HepG2 (cell line): ENCODE measurements around the gene AQP12A. TPM values are rescaled to one million over a fixed set of nuclear protein-coding genes. Genes with fewer than 3 reads are reported as not detected.

Experiments
- ATAC-seq: fragments of 200-7000 bp; cut with Tn5 transposase; 3 replicates; pipeline ENCODE4 v1.9.1; 2020; ENCODE audit warnings: mild to moderate bottlenecking, moderate library complexity
- BruUV-seq: library from RNA; stranded (reverse); fragments of 400-500 nt; replicated peaks from 2 replicates; lab custom pipeline; 2021; lab: Mats Ljungman, UMichigan
- CTCF ChIA-PET: fragments of 300-600 bp; formaldehyde crosslinking; extraction: SDS; loops from one replicate; lab custom pipeline; 2021; ENCODE audit warnings: low total read pairs, inconsistent platforms, low intra/inter-chr PET ratio; lab: Yijun Ruan, JAX
- POLR2A ChIA-PET: fragments of 350-600 bp; sonication (Branson Sonifier 250); formaldehyde crosslinking; loops from one replicate; lab custom pipeline; 2020; ENCODE audit warnings: antibody characterized with exemption, inconsistent platforms; lab: Yijun Ruan, JAX
- DNase-seq: peaks from one replicate; pipeline ENCODE4 v3.0.0-alpha.2; 2015; ENCODE audit warnings: low spot score
- FAIRE-seq: peaks from 3 replicates; lab custom pipeline; 2011; peaks lifted over from hg19 to GRCh38; lab: Jason Lieb, UNC
- H2AFZ ChIP-seq: one replicate; pipeline ENCODE4 v1.6.1; 2011; ENCODE audit warnings: low read length, inconsistent platforms
- H3K27ac ChIP-seq: fragments of 300-600 bp; 3 replicates; pipeline ENCODE4 v1.8.0; 2011; ENCODE audit warnings: mixed run types, mild to moderate bottlenecking, mixed read lengths, low read length, inconsistent platforms; ENCODE audit not compliant: insufficient read depth; ENCODE audit errors: extremely low read length
- H3K27me3 ChIP-seq, 2 experiments: fragments of 200-600 bp in 1 of 2; 2 replicates in 1 of 2; 3 replicates in 1 of 2; pipeline versions ENCODE4 v1.6.0 to v1.8.0; 2011; ENCODE audit warnings: low read length in 2 of 2, mild to moderate bottlenecking in 2 of 2, moderate library complexity in 2 of 2, inconsistent platforms in 1 of 2; ENCODE audit not compliant: insufficient read depth in 2 of 2, control insufficient read depth in 1 of 2
- H3K36me3 ChIP-seq, 2 experiments: fragments of 200-600 bp in 1 of 2; replicated peaks in 1 of 2; 2 replicates in 1 of 2; 3 replicates in 1 of 2; pipeline versions ENCODE4 v1.5.1 to v1.8.0; 2011; ENCODE audit warnings: low read length in 2 of 2, inconsistent platforms in 1 of 2; ENCODE audit not compliant: insufficient read depth in 2 of 2, control insufficient read depth in 1 of 2
- H3K4me1 ChIP-seq: 2 replicates; pipeline ENCODE4 v1.5.1; 2012; ENCODE audit warnings: low read length, inconsistent platforms; ENCODE audit not compliant: insufficient read depth
- H3K4me2 ChIP-seq: 2 replicates; pipeline ENCODE4 v1.6.0; 2011; ENCODE audit warnings: low read depth, low read length, inconsistent platforms
- H3K4me3 ChIP-seq, 3 experiments: fragments of 200-600 bp in 1 of 3; sonication (generic), shearing (Covaris generic) in 1 of 3; replicated peaks in 1 of 3; 2 replicates each; pipeline ENCODE4 v1.5.1; 2011 to 2016; ENCODE audit warnings: low read length in 3 of 3, inconsistent platforms in 2 of 3, low read depth in 2 of 3, mild to moderate bottlenecking in 2 of 3, control low read depth in 1 of 3, mixed read lengths in 1 of 3; ENCODE audit not compliant: insufficient read depth in 1 of 3
- H3K79me2 ChIP-seq: one replicate; pipeline ENCODE4 v1.6.1; 2011; ENCODE audit warnings: low read length, inconsistent platforms; ENCODE audit not compliant: insufficient read depth
- H3K9ac ChIP-seq: 2 replicates; pipeline ENCODE4 v1.6.0; 2011; ENCODE audit warnings: mild to moderate bottlenecking, low read depth, low read length, inconsistent platforms; ENCODE audit not compliant: insufficient read depth
- H3K9me3 ChIP-seq: 2 replicates; pipeline ENCODE4 v1.5.1; 2012; ENCODE audit warnings: mild to moderate bottlenecking, low read length
- H4K20me1 ChIP-seq: 2 replicates; pipeline ENCODE4 v1.6.0; 2011; ENCODE audit warnings: inconsistent platforms, mild to moderate bottlenecking, low read length, moderate library complexity; ENCODE audit not compliant: insufficient read depth
- EEA1 ChIP-seq: sonication (generic); formaldehyde crosslinking; IDR thresholded peaks from 2 replicates; pipeline ENCODE4 v1.5.1; 2020; ENCODE audit warnings: mild to moderate bottlenecking, missing genetic modification reagents, borderline replicate concordance
- MAZ ChIP-seq, 2 experiments: sonication (generic) in 1 of 2; formaldehyde crosslinking in 1 of 2; IDR thresholded peaks; 2 replicates each; pipeline versions ENCODE4 v1.5.0 to v1.6.1; 2012 to 2020; ENCODE audit warnings: low read depth in 2 of 2, mild to moderate bottlenecking in 2 of 2, borderline replicate concordance in 1 of 2, improper control_type of control experiment in 1 of 2, low read length in 1 of 2, missing genetic modification reagents in 1 of 2, moderate library complexity in 1 of 2
- NR3C1 ChIP-seq: sonication (generic); formaldehyde crosslinking; IDR thresholded peaks from 2 replicates; pipeline ENCODE4 v1.4.0; 2020; ENCODE audit warnings: missing genetic modification reagents
- ZNF207 ChIP-seq: fragments of 450-650 bp; IDR thresholded peaks from 2 replicates; pipeline ENCODE4 v1.6.1; 2016; ENCODE audit warnings: antibody characterized with exemption, borderline replicate concordance
- WGBS: methylation state at CpG from one replicate; pipeline ENCODE4 v1.1.6; 2017; ENCODE audit warnings: low lambda C conversion rate; 5-methylcytosine and 5-hydroxymethylcytosine counted together
- in situ Hi-C: cut with HindIII; loops from 2 replicates; pipeline ENCODE4 v1.10.0; 2017; ENCODE audit warnings: low pct_unique_long_range_greater_than_20kb; ENCODE audit not compliant: extremely low pct_ligation_motif_present
- intact Hi-C: fragments of 100-400 bp; cut with micrococcal nuclease; formaldehyde crosslinking; loops from one replicate; pipeline ENCODE4 v1.10.0; 2022; ENCODE audit not compliant: unreplicated experiment
- polyA plus RNA-seq, 8 experiments: library from polyadenylated mRNA; depleted of rRNA in 3 of 8; stranded (reverse) in 7 of 8; unstranded in 1 of 8; fragments of >200 nt; fragmentation: Illumina TruSeq in 4 of 8; extraction: Trizol in 4 of 8; gene quantifications; 2 replicates each; pipeline versions ENCODE4 v1.2.1 to v1.2.3, GENCODE V29; 2011 to 2016; ENCODE audit warnings: low read depth in 4 of 8, missing spikeins in 1 of 8, mixed read lengths in 1 of 8; ENCODE audit not compliant: insufficient read depth in 1 of 8
- total RNA-seq, 5 experiments: library from RNA; depleted of rRNA; stranded (reverse); fragments of >200 nt; fragmentation: Illumina TruSeq; extraction: Trizol; gene quantifications; 2 replicates each; pipeline ENCODE4 v1.2.3, GENCODE V29; 2016; ENCODE audit warnings: low read depth in 1 of 5
- TF ChIP-seq, protein P1 (sequence below): sonication (generic); formaldehyde crosslinking; IDR thresholded peaks from 2 replicates; pipeline ENCODE4 v1.5.0; 2020; ENCODE audit warnings: missing genetic modification reagents, mild to moderate bottlenecking, borderline replicate concordance

AQP12A gene
- total and polyA plus RNA-seq, 2 of the 13 experiments (the other 11 are each of a cell fraction or from before 2014, with no cell fraction given) = not detected

DNA sequence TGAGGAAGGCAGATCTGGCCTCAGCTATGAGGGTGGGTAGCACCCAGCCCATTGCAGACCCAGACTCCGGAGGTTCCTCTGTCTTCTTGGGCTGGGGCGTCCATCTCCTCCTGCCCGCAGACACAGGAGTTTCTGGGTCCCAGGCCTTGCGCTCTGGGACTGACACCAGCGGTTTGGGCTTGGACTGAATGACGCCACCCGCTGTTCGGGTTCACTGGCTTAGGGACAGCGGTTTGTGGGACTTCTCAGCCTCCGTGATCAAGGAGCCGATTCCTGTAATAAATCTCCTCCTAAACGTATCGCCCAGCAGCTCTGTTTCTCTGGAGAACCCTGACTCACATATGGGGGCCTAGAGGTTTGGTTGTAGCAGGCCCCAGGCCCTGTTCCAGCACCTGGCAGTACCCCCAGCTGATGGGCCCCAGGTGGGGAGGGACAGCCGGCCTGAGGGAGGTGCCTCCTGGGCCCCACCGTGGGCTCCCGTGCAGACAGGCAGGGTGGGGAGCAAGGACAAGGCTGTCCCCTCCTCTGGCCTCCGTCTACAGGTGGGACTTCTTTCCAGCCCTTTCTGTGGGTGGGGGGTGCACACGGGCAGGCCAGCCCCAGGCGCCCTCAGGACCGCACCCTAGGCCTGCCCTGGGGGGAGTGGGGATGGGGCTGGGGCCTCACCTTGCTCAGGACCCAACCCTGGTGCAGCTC, 4.5 kb upstream of the AQP12A start:
- Histone ChIP-seq H3K79me2 (no peaks in the 10 kb centered on the region), H3K9me3 (no peaks in the 10 kb centered on the region), H3K4me1 (no peaks in the 10 kb centered on the region), H3K4me2 (no peak overlapping the region), H2AFZ (no peak overlapping the region), H3K4me3 (no peak overlapping the region), H4K20me1 (no peaks in the 10 kb centered on the region), H3K9ac (no peak overlapping the region), H3K27me3 (peaks cover 27 to 50% of the 10 kb centered on the region in 2 experiments), H3K36me3 (no peaks in the 10 kb centered on the region), H3K27ac (no peak overlapping the region)
- no peak for TF ChIP-seq MAZ (IDR thresholded peaks at IDR 0.05; ENCODE audit: borderline replicate concordance, low read depth, low read length)
- TF ChIP-seq MAZ (CRISPR knock-in tag; IDR thresholded peaks at IDR 0.05; ENCODE audit: low read depth) = no peak
- TF ChIP-seq NR3C1 (CRISPR knock-in tag) = no peak
- no peak for TF ChIP-seq EEA1
- TF ChIP-seq, protein P1, sequence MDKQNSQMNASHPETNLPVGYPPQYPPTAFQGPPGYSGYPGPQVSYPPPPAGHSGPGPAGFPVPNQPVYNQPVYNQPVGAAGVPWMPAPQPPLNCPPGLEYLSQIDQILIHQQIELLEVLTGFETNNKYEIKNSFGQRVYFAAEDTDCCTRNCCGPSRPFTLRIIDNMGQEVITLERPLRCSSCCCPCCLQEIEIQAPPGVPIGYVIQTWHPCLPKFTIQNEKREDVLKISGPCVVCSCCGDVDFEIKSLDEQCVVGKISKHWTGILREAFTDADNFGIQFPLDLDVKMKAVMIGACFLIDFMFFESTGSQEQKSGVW (CRISPR knock-in tag) = no peak
- TF ChIP-seq ZNF207 = no peak
- intact Hi-C loops = no loop called here
- DNase-seq (no peak), FAIRE-seq (no peak), ATAC-seq (no peak)
- 29% methylated on average over 11 of the region's 20 CpGs for WGBS
- POLR2A ChIA-PET = no interaction called here
- CTCF ChIA-PET = no interaction called here
- in situ Hi-C loops = no loop called here
- no TSS peak for BruUV-seq
